Measurements from ENCODE around the gene MGME1.

MGME1 gene

GRCh38 chr20:17998446-17998845 is 29.6 kb downstream of the MGME1 start:
- Histone ChIP-seq H3K4me1 (ENCODE audit: control insufficient read depth, insufficient read depth, low read length) (0 out of 2 replicates have a peak, but pooled peaks cover 2% of the 10 kb centered on the region), H3K9ac (ENCODE audit: low read depth, low read length) (no peak overlapping the region), H3K36me3 (ENCODE audit: control insufficient read depth, insufficient read depth, low read length) (no peaks in the 10 kb centered on the region), H3K4me3 (ENCODE audit: low read depth, low read length) (no peak overlapping the region), H3K27ac (ENCODE audit: low read depth, low read length) (no peak overlapping the region), H3K9me3 (ENCODE audit: control insufficient read depth, insufficient read depth, low read length) (no peaks in the 10 kb centered on the region), H3K27me3 (ENCODE audit: control insufficient read depth, insufficient read depth, low read length) (no peaks in the 10 kb centered on the region)

GRCh38 chr20:17999566-17999965 is 30.7 kb downstream of the MGME1 start:
- Histone ChIP-seq H3K9ac (ENCODE audit: low read depth, low read length) (no peak overlapping the region), H3K9me3 (ENCODE audit: control insufficient read depth, insufficient read depth, low read length) (no peaks in the 10 kb centered on the region), H3K27ac (ENCODE audit: low read depth, low read length) (no peak overlapping the region), H3K4me1 (ENCODE audit: control insufficient read depth, insufficient read depth, low read length) (peaks cover 4% of the 10 kb centered on the region; the same call in 1 of the 2 replicates), H3K36me3 (ENCODE audit: control insufficient read depth, insufficient read depth, low read length) (no peaks in the 10 kb centered on the region), H3K27me3 (ENCODE audit: control insufficient read depth, insufficient read depth, low read length) (no peaks in the 10 kb centered on the region), H3K4me3 (ENCODE audit: low read depth, low read length) (no peak overlapping the region)

- H3K27me3 ChIP-seq (ENCODE audit: control insufficient read depth, insufficient read depth, low read length): no peaks in the 10 kb centered on the region
- no peak overlapping the region for H3K27ac ChIP-seq (ENCODE audit: low read depth, low read length)
- no peak overlapping the region for H3K9ac ChIP-seq (ENCODE audit: low read depth, low read length)
- no peaks in the 10 kb centered on the region for H3K9me3 ChIP-seq (ENCODE audit: control insufficient read depth, insufficient read depth, low read length)
- H3K4me3 ChIP-seq (ENCODE audit: low read depth, low read length): no peak overlapping the region
- H3K36me3 ChIP-seq (ENCODE audit: control insufficient read depth, insufficient read depth, low read length): no peaks in the 10 kb centered on the region
- H3K4me1 ChIP-seq (ENCODE audit: control insufficient read depth, insufficient read depth, low read length): peaks cover 9% of the 10 kb centered on the region; the same call in 1 of the 2 replicates
Measured at GRCh38 chr20:18001131-18001921, 32.5 kb downstream of the MGME1 start.

- H3K9ac ChIP-seq (ENCODE audit: low read depth, low read length): no peak overlapping the region
- no peaks in the 10 kb centered on the region for H3K9me3 ChIP-seq (ENCODE audit: control insufficient read depth, insufficient read depth, low read length)
- no peaks in the 10 kb centered on the region for H3K27me3 ChIP-seq (ENCODE audit: control insufficient read depth, insufficient read depth, low read length)
- H3K27ac ChIP-seq (ENCODE audit: low read depth, low read length): no peak overlapping the region
- H3K4me3 ChIP-seq (ENCODE audit: low read depth, low read length): no peak overlapping the region
- no peaks in the 10 kb centered on the region for H3K36me3 ChIP-seq (ENCODE audit: control insufficient read depth, insufficient read depth, low read length)
- H3K4me1 ChIP-seq (ENCODE audit: control insufficient read depth, insufficient read depth, low read length): peaks cover 9% of the 10 kb centered on the region; the same call in 1 of the 2 replicates
Measured at GRCh38 chr20:18003897-18004296, 35.1 kb downstream of the MGME1 start.

- no peak overlapping the region for H3K4me3 ChIP-seq (ENCODE audit: low read depth, low read length)
- no peak overlapping the region for H3K9ac ChIP-seq (ENCODE audit: low read depth, low read length)
- no peaks in the 10 kb centered on the region for H3K27me3 ChIP-seq (ENCODE audit: control insufficient read depth, insufficient read depth, low read length)
- no peak overlapping the region for H3K27ac ChIP-seq (ENCODE audit: low read depth, low read length)
- peaks cover 9% of the 10 kb centered on the region; the same call in 1 of the 2 replicates for H3K4me1 ChIP-seq (ENCODE audit: control insufficient read depth, insufficient read depth, low read length)
- H3K9me3 ChIP-seq (ENCODE audit: control insufficient read depth, insufficient read depth, low read length): no peaks in the 10 kb centered on the region
- no peaks in the 10 kb centered on the region for H3K36me3 ChIP-seq (ENCODE audit: control insufficient read depth, insufficient read depth, low read length)
Measured at GRCh38 chr20:18004384-18005031, 35.7 kb downstream of the MGME1 start.

- H3K36me3 ChIP-seq (ENCODE audit: control insufficient read depth, insufficient read depth, low read length): no peaks in the 10 kb centered on the region
- no peak overlapping the region for H3K4me3 ChIP-seq (ENCODE audit: low read depth, low read length)
- H3K9me3 ChIP-seq (ENCODE audit: control insufficient read depth, insufficient read depth, low read length): no peaks in the 10 kb centered on the region
- H3K9ac ChIP-seq (ENCODE audit: low read depth, low read length): no peak overlapping the region
- no peak overlapping the region for H3K27ac ChIP-seq (ENCODE audit: low read depth, low read length)
- peaks cover 9% of the 10 kb centered on the region; the same call in 1 of the 2 replicates for H3K4me1 ChIP-seq (ENCODE audit: control insufficient read depth, insufficient read depth, low read length)
- H3K27me3 ChIP-seq (ENCODE audit: control insufficient read depth, insufficient read depth, low read length): no peaks in the 10 kb centered on the region
Measured at GRCh38 chr20:18005170-18005989, 36.6 kb downstream of the MGME1 start.

- peaks cover 9% of the 10 kb centered on the region; the same call in 1 of the 2 replicates for H3K4me1 ChIP-seq (ENCODE audit: control insufficient read depth, insufficient read depth, low read length)
- no peak overlapping the region for H3K4me3 ChIP-seq (ENCODE audit: low read depth, low read length)
- H3K27ac ChIP-seq (ENCODE audit: low read depth, low read length): no peak overlapping the region
- H3K27me3 ChIP-seq (ENCODE audit: control insufficient read depth, insufficient read depth, low read length): no peaks in the 10 kb centered on the region
- no peak overlapping the region for H3K9ac ChIP-seq (ENCODE audit: low read depth, low read length)
- no peaks in the 10 kb centered on the region for H3K36me3 ChIP-seq (ENCODE audit: control insufficient read depth, insufficient read depth, low read length)
- no peaks in the 10 kb centered on the region for H3K9me3 ChIP-seq (ENCODE audit: control insufficient read depth, insufficient read depth, low read length)
Measured at GRCh38 chr20:18005990-18006364, 37.2 kb downstream of the MGME1 start.

GRCh38 chr20:18006684-18007083 is 37.9 kb downstream of the MGME1 start:
- Histone ChIP-seq H3K9ac (ENCODE audit: low read depth, low read length) (no peak overlapping the region), H3K27ac (ENCODE audit: low read depth, low read length) (no peak overlapping the region), H3K9me3 (ENCODE audit: control insufficient read depth, insufficient read depth, low read length) (no peaks in the 10 kb centered on the region), H3K27me3 (ENCODE audit: control insufficient read depth, insufficient read depth, low read length) (no peaks in the 10 kb centered on the region), H3K36me3 (ENCODE audit: control insufficient read depth, insufficient read depth, low read length) (no peaks in the 10 kb centered on the region), H3K4me3 (ENCODE audit: low read depth, low read length) (no peak overlapping the region), H3K4me1 (ENCODE audit: control insufficient read depth, insufficient read depth, low read length) (peaks cover 9% of the 10 kb centered on the region; the same call in 1 of the 2 replicates)

- Histone ChIP-seq H3K4me1 (ENCODE audit: control insufficient read depth, insufficient read depth, low read length) (peaks cover 9% of the 10 kb centered on the region; the same call in 1 of the 2 replicates), H3K9me3 (ENCODE audit: control insufficient read depth, insufficient read depth, low read length) (no peaks in the 10 kb centered on the region), H3K27me3 (ENCODE audit: control insufficient read depth, insufficient read depth, low read length) (no peaks in the 10 kb centered on the region), H3K4me3 (ENCODE audit: low read depth, low read length) (no peak overlapping the region), H3K9ac (ENCODE audit: low read depth, low read length) (no peak overlapping the region), H3K36me3 (ENCODE audit: control insufficient read depth, insufficient read depth, low read length) (no peaks in the 10 kb centered on the region), H3K27ac (ENCODE audit: low read depth, low read length) (no peak overlapping the region)
Measured at GRCh38 chr20:18007534-18008292, 38.9 kb downstream of the MGME1 start.

GRCh38 chr20:18009116-18009515 is 40.3 kb downstream of the MGME1 start:
- Histone ChIP-seq H3K9me3 (ENCODE audit: control insufficient read depth, insufficient read depth, low read length) (no peaks in the 10 kb centered on the region), H3K4me1 (ENCODE audit: control insufficient read depth, insufficient read depth, low read length) (peaks cover 9% of the 10 kb centered on the region; the same call in 1 of the 2 replicates), H3K27ac (ENCODE audit: low read depth, low read length) (no peak overlapping the region), H3K4me3 (ENCODE audit: low read depth, low read length) (no peak overlapping the region), H3K36me3 (ENCODE audit: control insufficient read depth, insufficient read depth, low read length) (no peaks in the 10 kb centered on the region), H3K9ac (ENCODE audit: low read depth, low read length) (no peak overlapping the region), H3K27me3 (ENCODE audit: control insufficient read depth, insufficient read depth, low read length) (no peaks in the 10 kb centered on the region)
